VCaP (cell line): ENCODE measurements around the gene MKRN1.

ENCODE experiments used
- H3K27ac ChIP-seq: fragments of 450-650 bp; 2 replicates; pipeline ENCODE4 v1.5.1; 2017
- CTCF ChIP-seq: fragments of 450-650 bp; conservative IDR thresholded peaks from 2 replicates; pipeline ENCODE4 v1.5.1; 2017; ENCODE audit warnings: mild to moderate bottlenecking, moderate library complexity

Gene MKRN1

GRCh38 chr7:140479739-140480084 lies 407 bp upstream of the MKRN1 start:
- no peak for TF ChIP-seq CTCF

GRCh38 chr7:140478246-140479061 lies 851 bp downstream of the MKRN1 start:
- TF ChIP-seq CTCF: no peak

More at GRCh38 chr7:140479739-140480084, 407 bp upstream of the MKRN1 start:
- peak overlapping the region; percentile 98 for H3K27ac ChIP-seq

GRCh38 chr7:140476698-140477261 lies 2.5 kb downstream of the MKRN1 start:
- no peak for TF ChIP-seq CTCF
- peak overlapping the region; percentile 98 for H3K27ac ChIP-seq

More at GRCh38 chr7:140478246-140479061, 851 bp downstream of the MKRN1 start:
- H3K27ac ChIP-seq: peak overlapping the region; percentile 98

- TF ChIP-seq CTCF: peak; percentile 83
- peak overlapping the region; percentile 98 for H3K27ac ChIP-seq
These were observed 3.5 kb downstream of the MKRN1 start for GRCh38 chr7:140475747-140476333.

GRCh38 chr7:140463111-140463510 lies 16.2 kb downstream of the MKRN1 start:
- no peak overlapping the region for H3K27ac ChIP-seq
- no peak for TF ChIP-seq CTCF

GRCh38 chr7:140458916-140459315 lies 20.4 kb downstream of the MKRN1 start:
- no peak for TF ChIP-seq CTCF
- H3K27ac ChIP-seq: no peak overlapping the region

- TF ChIP-seq CTCF: no peak
- H3K27ac ChIP-seq: no peak overlapping the region
These were observed 21.1 kb downstream of the MKRN1 start for GRCh38 chr7:140458201-140458600.
